Karpas-422 (cell line): ENCODE results near the gene MTMR2. TPM values are rescaled to one million over a fixed set of nuclear protein-coding genes. Genes with fewer than 3 reads are reported as not detected.

Experiments
- DNase-seq: peaks from one replicate; pipeline ENCODE4 v3.0.0-alpha.2; 2015
- H2AFZ ChIP-seq: fragments of 200-600 bp; sonication (generic); 2 replicates; pipeline ENCODE4 v1.6.1; 2014; ENCODE audit warnings: antibody characterized with exemption, low read length, mixed read lengths
- H3K27ac ChIP-seq: fragments of 200-600 bp; sonication (generic); 2 replicates; pipeline ENCODE4 v1.5.1; 2014; ENCODE audit warnings: mild to moderate bottlenecking, low read length, moderate library complexity
- H3K27me3 ChIP-seq: fragments of 200-600 bp; sonication (generic); 2 replicates; pipeline ENCODE4 v1.6.1; 2014; ENCODE audit warnings: low read length, mixed read lengths
- H3K36me3 ChIP-seq: fragments of 200-600 bp; sonication (generic); 2 replicates; pipeline ENCODE4 v1.6.1; 2014; ENCODE audit warnings: low read length, mixed read lengths; ENCODE audit not compliant: insufficient read depth
- H3K4me1 ChIP-seq: fragments of 200-600 bp; sonication (generic); 2 replicates; pipeline ENCODE4 v1.6.1; 2014; ENCODE audit warnings: mild to moderate bottlenecking, low read length, mixed read lengths
- H3K4me2 ChIP-seq: fragments of 200-600 bp; sonication (generic); 2 replicates; pipeline ENCODE4 v1.6.1; 2014; ENCODE audit warnings: low read length, low read depth, mild to moderate bottlenecking; ENCODE audit not compliant: poor library complexity, severe bottlenecking
- H3K4me3 ChIP-seq: fragments of 200-600 bp; sonication (generic); 2 replicates; pipeline ENCODE4 v1.5.1; 2014; ENCODE audit warnings: mild to moderate bottlenecking, antibody characterized with exemption, low read length, mixed read lengths
- H3K79me2 ChIP-seq: fragments of 200-600 bp; sonication (generic); 2 replicates; pipeline ENCODE4 v1.6.1; 2014; ENCODE audit warnings: mild to moderate bottlenecking, low read length, mixed read lengths
- H3K9ac ChIP-seq: fragments of 200-600 bp; sonication (generic); 2 replicates; pipeline ENCODE4 v1.6.0; 2014; ENCODE audit warnings: low read length
- H3K9me2 ChIP-seq: fragments of 200-600 bp; sonication (generic), shearing (Covaris generic); replicated peaks from 2 replicates; pipeline ENCODE4 v1.6.0; 2014; ENCODE audit warnings: mild to moderate bottlenecking, low read length, moderate library complexity; ENCODE audit not compliant: insufficient read depth
- H3K9me3 ChIP-seq: fragments of 300-700, 200-600 bp; sonication (generic); 2 replicates; pipeline ENCODE4 v1.6.1; 2014; ENCODE audit warnings: low read length, mixed read lengths
- H4K20me1 ChIP-seq: fragments of 200-600 bp; sonication (generic); 2 replicates; pipeline ENCODE4 v1.6.1; 2014; ENCODE audit warnings: mild to moderate bottlenecking, antibody characterized with exemption, low read length, low read depth; ENCODE audit not compliant: insufficient read depth
- total RNA-seq: library from RNA; depleted of rRNA; stranded (reverse); fragments of >200 nt; shearing (Covaris generic); gene quantifications from 2 replicates; pipeline ENCODE4 v1.2.3, GENCODE V29; 2014; ENCODE audit warnings: low replicate concordance; rRNA removed

MTMR2 gene
- 36.7 and 78.5 TPM in 2 replicates for total RNA-seq

- H3K4me3 ChIP-seq = peak within 1 kb of the TSS; percentile 84
- H4K20me1 ChIP-seq = no peaks in the 10 kb centered on the region
- H3K4me2 ChIP-seq = peak within 1 kb of the TSS; percentile 97
- peak; percentile 95 for DNase-seq
- 0 out of 2 replicates have a peak, but pooled peaks cover 5% of the 10 kb centered on the region for H3K36me3 ChIP-seq
- H3K4me1 ChIP-seq = peaks cover 31% of the 10 kb centered on the region
- H2AFZ ChIP-seq = peak within 1 kb of the TSS; percentile 94
- H3K27ac ChIP-seq = peak within 1 kb of the TSS; percentile 70
- H3K9me3 ChIP-seq = no peaks in the 10 kb centered on the region
- peak within 1 kb of the TSS; percentile 89 for H3K9ac ChIP-seq
- H3K79me2 ChIP-seq = peaks cover 62% of the 10 kb centered on the region
- H3K27me3 ChIP-seq = no peaks in the 10 kb centered on the region
- H3K9me2 ChIP-seq = no peaks in the 10 kb centered on the region
Measured at GRCh38 chr11:95923728-95924413, at the start of gene MTMR2. TSS of gene MTMR2 (minus strand) at chr11:95924107. CDS start at chr11:95923954, 153 bp downstream.

- Histone ChIP-seq H3K9me2 (no peaks in the 10 kb centered on the region), H2AFZ (no peak overlapping the region), H3K4me1 (no peaks in the 10 kb centered on the region), H3K4me2 (no peak overlapping the region), H3K36me3 (no peaks in the 10 kb centered on the region), H3K4me3 (no peak overlapping the region), H4K20me1 (no peaks in the 10 kb centered on the region), H3K27me3 (no peaks in the 10 kb centered on the region), H3K27ac (no peak overlapping the region), H3K79me2 (no peaks in the 10 kb centered on the region), H3K9ac (no peak overlapping the region), H3K9me3 (no peaks in the 10 kb centered on the region)
- no peak for DNase-seq
Measured at GRCh38 chr11:95972060-95972459, 48.2 kb upstream of the MTMR2 start.

- Histone ChIP-seq H3K4me1 (no peaks in the 10 kb centered on the region), H3K36me3 (no peaks in the 10 kb centered on the region), H4K20me1 (no peaks in the 10 kb centered on the region), H3K27ac (no peak overlapping the region), H3K79me2 (no peaks in the 10 kb centered on the region), H3K9ac (no peak overlapping the region), H3K27me3 (no peaks in the 10 kb centered on the region), H3K9me3 (no peaks in the 10 kb centered on the region), H3K9me2 (no peaks in the 10 kb centered on the region), H2AFZ (no peak overlapping the region), H3K4me2 (no peak overlapping the region), H3K4me3 (no peak overlapping the region)
- peak; percentile 73 for DNase-seq
Measured at GRCh38 chr11:95968585-95968984, 44.7 kb upstream of the MTMR2 start.

GRCh38 chr11:95964281-95964680 lies 40.4 kb upstream of the MTMR2 start:
- no peaks in the 10 kb centered on the region for H3K9me2 ChIP-seq
- H3K4me1 ChIP-seq = no peaks in the 10 kb centered on the region
- no peaks in the 10 kb centered on the region for H3K27me3 ChIP-seq
- no peaks in the 10 kb centered on the region for H3K36me3 ChIP-seq
- DNase-seq = no peak
- H3K79me2 ChIP-seq = no peaks in the 10 kb centered on the region
- no peak overlapping the region for H3K9ac ChIP-seq
- no peak overlapping the region for H3K4me3 ChIP-seq
- H2AFZ ChIP-seq = no peak overlapping the region
- no peaks in the 10 kb centered on the region for H3K9me3 ChIP-seq
- no peak overlapping the region for H3K27ac ChIP-seq
- no peaks in the 10 kb centered on the region for H4K20me1 ChIP-seq
- no peak overlapping the region for H3K4me2 ChIP-seq

GRCh38 chr11:95961758-95962157 lies 37.9 kb upstream of the MTMR2 start:
- no peak overlapping the region for H3K9ac ChIP-seq
- H2AFZ ChIP-seq = no peak overlapping the region
- H3K27me3 ChIP-seq = no peaks in the 10 kb centered on the region
- no peaks in the 10 kb centered on the region for H3K36me3 ChIP-seq
- H3K9me2 ChIP-seq = no peaks in the 10 kb centered on the region
- H3K4me2 ChIP-seq = no peak overlapping the region
- H3K4me1 ChIP-seq = no peaks in the 10 kb centered on the region
- no peak overlapping the region for H3K27ac ChIP-seq
- DNase-seq = no peak
- H3K79me2 ChIP-seq = no peaks in the 10 kb centered on the region
- no peak overlapping the region for H3K4me3 ChIP-seq
- H4K20me1 ChIP-seq = no peaks in the 10 kb centered on the region
- no peaks in the 10 kb centered on the region for H3K9me3 ChIP-seq

GRCh38 chr11:95950905-95951304 lies 27.0 kb upstream of the MTMR2 start:
- H3K9ac ChIP-seq = no peak overlapping the region
- 0 out of 2 replicates have a peak, but pooled peaks cover 3% of the 10 kb centered on the region for H3K27me3 ChIP-seq
- H3K4me2 ChIP-seq = no peak overlapping the region
- DNase-seq = no peak
- no peaks in the 10 kb centered on the region for H3K79me2 ChIP-seq
- H3K9me2 ChIP-seq = no peaks in the 10 kb centered on the region
- H3K27ac ChIP-seq = no peak overlapping the region
- no peak overlapping the region for H2AFZ ChIP-seq
- no peaks in the 10 kb centered on the region for H3K36me3 ChIP-seq
- no peaks in the 10 kb centered on the region for H4K20me1 ChIP-seq
- no peaks in the 10 kb centered on the region for H3K4me1 ChIP-seq
- no peaks in the 10 kb centered on the region for H3K9me3 ChIP-seq
- H3K4me3 ChIP-seq = no peak overlapping the region

- Histone ChIP-seq H2AFZ (no peak overlapping the region), H4K20me1 (no peaks in the 10 kb centered on the region), H3K9ac (no peak overlapping the region), H3K4me1 (no peaks in the 10 kb centered on the region), H3K79me2 (no peaks in the 10 kb centered on the region), H3K4me2 (no peak overlapping the region), H3K27ac (no peak overlapping the region), H3K4me3 (no peak overlapping the region), H3K9me2 (no peaks in the 10 kb centered on the region), H3K36me3 (no peaks in the 10 kb centered on the region; the same call in 1 of the 2 replicates), H3K27me3 (peaks cover 3% of the 10 kb centered on the region; the same call in 1 of the 2 replicates), H3K9me3 (peaks cover 10% of the 10 kb centered on the region; the same call in 1 of the 2 replicates)
- no peak for DNase-seq
Measured at GRCh38 chr11:95948637-95949036, 24.7 kb upstream of the MTMR2 start.

GRCh38 chr11:95944623-95945022 lies 20.7 kb upstream of the MTMR2 start:
- H3K27ac ChIP-seq = no peak overlapping the region
- H3K79me2 ChIP-seq = no peaks in the 10 kb centered on the region

More at GRCh38 chr11:95944623-95945022, 20.7 kb upstream of the MTMR2 start:
- Histone ChIP-seq H3K4me3 (no peak overlapping the region), H3K9me2 (no peaks in the 10 kb centered on the region), H3K36me3 (no peaks in the 10 kb centered on the region; the same call in 1 of the 2 replicates), H3K9me3 (peaks cover 10% of the 10 kb centered on the region; the same call in 1 of the 2 replicates), H4K20me1 (no peaks in the 10 kb centered on the region), H3K4me2 (no peak overlapping the region), H2AFZ (no peak overlapping the region), H3K4me1 (no peaks in the 10 kb centered on the region), H3K9ac (no peak overlapping the region), H3K27me3 (no peaks in the 10 kb centered on the region; the same call in 1 of the 2 replicates)
- DNase-seq = no peak
